GM12875 (cell line): Measurements from ENCODE around the gene TANGO6.

Source experiments
- H3K4me3 ChIP-seq: one replicate; pipeline ENCODE4 v1.5.1; 2011; ENCODE audit warnings: low read depth, low read length, control low read depth
- TF ChIP-seq, protein P1 (sequence below): IDR thresholded peaks from 2 replicates; pipeline ENCODE4 v1.5.1; 2011; ENCODE audit warnings: low read depth, mild to moderate bottlenecking, control low read depth, inconsistent platforms, low read length, moderate library complexity, borderline replicate concordance; ENCODE audit not compliant: insufficient read depth

TANGO6 gene

DNA sequence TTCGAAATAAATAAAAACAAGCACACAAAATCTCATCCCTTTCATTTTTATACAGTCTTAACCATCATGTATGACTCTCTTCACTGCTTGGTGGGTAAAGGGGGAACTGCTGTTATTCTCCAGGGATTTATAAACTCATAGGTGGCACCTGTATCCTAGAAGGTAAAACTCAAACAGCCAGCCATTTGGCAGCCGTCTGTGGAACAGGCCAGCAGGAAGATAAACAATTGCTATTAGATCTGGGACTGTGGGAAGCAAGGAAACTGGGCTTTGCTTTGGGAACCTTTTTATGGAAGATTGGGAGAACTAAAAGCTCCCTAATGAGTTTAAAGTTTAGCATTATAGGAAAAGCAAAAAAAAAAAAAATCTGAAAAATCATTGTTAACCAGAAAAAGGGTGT lies 126.0 kb downstream of the TANGO6 start:
- TF ChIP-seq, protein P1, sequence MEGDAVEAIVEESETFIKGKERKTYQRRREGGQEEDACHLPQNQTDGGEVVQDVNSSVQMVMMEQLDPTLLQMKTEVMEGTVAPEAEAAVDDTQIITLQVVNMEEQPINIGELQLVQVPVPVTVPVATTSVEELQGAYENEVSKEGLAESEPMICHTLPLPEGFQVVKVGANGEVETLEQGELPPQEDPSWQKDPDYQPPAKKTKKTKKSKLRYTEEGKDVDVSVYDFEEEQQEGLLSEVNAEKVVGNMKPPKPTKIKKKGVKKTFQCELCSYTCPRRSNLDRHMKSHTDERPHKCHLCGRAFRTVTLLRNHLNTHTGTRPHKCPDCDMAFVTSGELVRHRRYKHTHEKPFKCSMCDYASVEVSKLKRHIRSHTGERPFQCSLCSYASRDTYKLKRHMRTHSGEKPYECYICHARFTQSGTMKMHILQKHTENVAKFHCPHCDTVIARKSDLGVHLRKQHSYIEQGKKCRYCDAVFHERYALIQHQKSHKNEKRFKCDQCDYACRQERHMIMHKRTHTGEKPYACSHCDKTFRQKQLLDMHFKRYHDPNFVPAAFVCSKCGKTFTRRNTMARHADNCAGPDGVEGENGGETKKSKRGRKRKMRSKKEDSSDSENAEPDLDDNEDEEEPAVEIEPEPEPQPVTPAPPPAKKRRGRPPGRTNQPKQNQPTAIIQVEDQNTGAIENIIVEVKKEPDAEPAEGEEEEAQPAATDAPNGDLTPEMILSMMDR, result no peak
- no peak overlapping the region for H3K4me3 ChIP-seq

DNA sequence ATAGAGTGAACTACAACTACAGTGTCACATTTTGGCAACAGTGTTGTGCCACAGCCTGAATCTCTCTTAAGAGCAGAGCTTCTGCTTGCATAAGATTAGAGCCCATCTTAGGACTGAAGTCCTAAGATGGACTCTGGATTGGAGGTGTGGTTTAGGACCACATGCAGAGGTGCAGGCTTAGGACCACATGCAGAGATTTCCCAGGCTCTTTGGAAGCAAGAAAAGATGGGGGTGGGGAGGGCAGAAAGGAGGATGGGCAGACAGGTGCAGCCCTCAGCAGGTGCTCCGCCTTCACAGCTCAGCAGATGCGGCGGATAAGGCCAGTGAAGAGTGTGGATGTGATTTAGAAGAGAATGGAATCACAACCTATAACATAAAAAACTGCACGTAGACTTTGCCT lies 128.7 kb downstream of the TANGO6 start:
- TF ChIP-seq, protein P1, result no peak
- no peak overlapping the region for H3K4me3 ChIP-seq

DNA sequence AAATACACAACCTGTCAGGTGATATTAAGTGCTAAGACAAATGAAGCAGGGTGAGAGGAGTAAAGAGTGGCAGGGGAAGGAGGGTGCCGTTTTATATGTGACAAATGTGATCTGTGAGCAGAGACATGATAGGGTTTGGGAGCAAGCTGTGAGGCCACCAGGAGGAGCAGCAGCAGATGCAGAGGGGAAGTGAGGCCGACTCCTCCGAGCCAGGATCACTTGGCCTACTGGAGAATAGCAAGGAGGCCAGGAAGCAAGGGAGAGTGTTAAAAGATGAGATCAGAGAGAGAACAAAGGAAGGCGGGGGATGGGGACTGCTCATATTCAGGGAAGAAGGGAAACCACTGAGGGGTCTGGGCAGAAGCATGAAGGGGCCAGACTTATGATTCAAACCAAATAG lies 129.4 kb downstream of the TANGO6 start:
- TF ChIP-seq, protein P1, result no peak
- H3K4me3 ChIP-seq, result no peak overlapping the region

DNA sequence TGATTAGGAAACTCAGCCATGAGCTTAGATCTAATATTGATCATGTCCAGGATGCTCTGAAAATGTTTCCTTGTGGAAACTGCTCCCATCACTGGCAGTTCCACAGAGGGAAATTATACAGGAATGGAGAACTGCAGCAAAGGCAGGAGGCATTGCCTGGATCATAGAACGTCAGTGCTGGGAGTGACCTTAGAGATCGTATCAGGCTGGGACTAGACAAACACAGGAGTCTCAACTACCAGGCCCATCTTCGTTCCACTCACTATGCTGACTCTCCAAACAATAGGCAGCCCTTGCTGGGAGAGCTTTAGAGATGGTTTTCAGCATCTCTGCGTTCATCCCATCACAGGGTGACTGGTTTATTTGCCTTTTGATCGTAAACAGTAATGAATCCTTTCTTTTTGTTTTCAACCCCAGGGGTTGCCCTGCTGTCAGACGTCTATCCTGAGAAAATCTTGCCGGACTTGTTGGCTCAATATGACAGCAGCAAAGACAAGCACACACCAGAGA lies 130.3 kb downstream of the TANGO6 start:
- H3K4me3 ChIP-seq, result no peak overlapping the region
- TF ChIP-seq, protein P1, result no peak

DNA sequence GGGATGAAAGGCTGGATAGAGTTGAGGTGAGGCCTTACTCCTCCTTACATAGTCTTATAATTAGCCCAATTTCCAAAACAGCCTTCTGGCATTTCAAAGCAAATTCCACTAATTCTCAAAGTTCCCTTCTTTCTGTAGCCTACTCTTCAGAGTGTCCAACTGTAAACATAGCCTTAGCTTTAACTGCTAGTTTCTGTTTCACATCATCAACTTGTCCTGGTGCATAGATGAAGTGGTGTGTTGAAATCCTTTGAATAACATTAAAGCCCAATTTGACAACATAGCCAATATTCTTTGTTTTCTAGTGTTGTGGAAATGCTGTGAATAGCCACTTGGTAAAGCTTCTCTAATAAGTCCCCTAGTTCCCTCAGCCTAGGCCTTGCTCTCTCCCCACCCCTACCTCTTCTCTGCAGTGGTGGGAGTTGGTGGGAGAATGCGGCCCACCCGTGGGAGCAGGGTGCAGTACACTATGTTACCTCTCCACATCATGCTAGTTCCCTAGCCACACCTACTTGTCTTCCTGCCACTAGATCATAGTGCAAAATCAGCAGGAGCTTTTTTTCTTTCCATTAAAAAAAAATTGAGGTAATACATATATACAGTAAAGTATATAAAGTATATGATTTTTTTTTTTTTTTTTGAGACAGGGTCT lies 135.1 kb downstream of the TANGO6 start:
- no peak overlapping the region for H3K4me3 ChIP-seq
- TF ChIP-seq, protein P1, result no peak

DNA sequence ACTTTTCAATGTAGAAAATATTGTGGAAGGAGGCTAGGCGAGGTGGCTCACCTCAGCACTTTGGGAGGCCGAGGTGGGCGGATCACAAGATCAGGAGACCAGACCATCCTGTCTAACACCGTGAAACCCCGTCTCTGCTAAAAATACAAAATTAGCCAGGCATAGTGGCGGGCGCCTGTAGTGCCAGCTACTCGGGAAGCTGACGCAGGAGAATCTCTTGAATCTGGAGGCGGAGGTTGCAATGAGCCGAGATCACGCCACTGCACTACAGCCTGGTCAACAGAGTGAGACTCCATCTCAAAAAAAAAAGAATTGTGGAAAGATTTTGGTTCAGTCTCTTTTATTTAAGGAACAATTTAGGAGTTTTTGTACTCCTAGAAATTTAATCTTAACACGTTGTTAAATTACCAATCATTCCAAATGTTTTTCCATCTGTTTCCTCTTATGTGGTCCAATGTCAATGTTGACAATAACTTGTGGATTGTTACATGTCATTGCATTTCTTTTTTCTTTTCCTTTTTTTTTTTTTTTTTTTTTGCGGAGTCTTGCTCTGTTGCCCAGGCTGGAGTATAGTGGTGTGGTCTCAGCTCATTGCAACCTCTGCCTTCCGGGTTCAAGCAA lies 137.5 kb downstream of the TANGO6 start:
- H3K4me3 ChIP-seq, result no peak overlapping the region
- TF ChIP-seq, protein P1, result no peak

DNA sequence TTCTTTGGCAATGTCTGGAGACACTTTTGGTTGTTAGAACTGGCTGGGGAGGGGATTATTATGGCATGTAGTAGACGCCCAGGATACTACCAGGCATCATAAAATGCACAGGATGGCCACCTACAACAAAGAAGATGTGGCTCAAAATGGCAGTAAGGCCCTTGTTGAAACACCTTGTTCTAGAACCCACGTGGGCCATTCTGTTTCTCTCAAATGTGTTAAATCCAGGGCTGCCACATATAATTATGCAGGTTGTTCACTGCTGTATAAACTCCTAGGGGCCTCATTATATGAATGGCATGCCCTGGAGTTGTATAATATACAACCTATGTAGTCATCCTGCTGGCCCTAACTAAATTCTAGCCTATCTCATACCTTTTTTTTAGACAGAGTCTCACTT lies 138.6 kb downstream of the TANGO6 start:
- H3K4me3 ChIP-seq, result no peak overlapping the region
- TF ChIP-seq, protein P1, result no peak
